ENCODE results near the gene HOXC9. TPM values are rescaled to one million over a fixed set of nuclear protein-coding genes. Genes with fewer than 3 reads are reported as not detected.

The HOXC9 gene
- total and polyA plus RNA-seq, 9 of the 15 experiments (the other 6 are each of a cell fraction or from before 2014, with no cell fraction given), result 1.1 to 10.5 (median 9.3) TPM

- TF ChIP-seq HNRNPUL1 (IDR thresholded peaks at IDR 0.05; ENCODE audit: low read length) (no peak), IRF1 (CRISPR knock-in tag; IDR thresholded peaks at IDR 0.05; ENCODE audit: borderline replicate concordance) (peak; percentile 81; the same call in 1 of the 2 replicates), NR3C1 (CRISPR knock-in tag; IDR thresholded peaks at IDR 0.05) (0 out of 2 replicates have a peak, but pooled peaks have one; percentile 75), HNRNPL (IDR thresholded peaks at IDR 0.05; ENCODE audit: low read depth, low read length) (peak; percentile 36; the same call in 1 of the 2 replicates), ZNF263 (CRISPR knock-in tag; IDR thresholded peaks at IDR 0.05; ENCODE audit: borderline replicate concordance) (peak; percentile 64), PKNOX1 (IDR thresholded peaks at IDR 0.05) (no peak), MYNN (IDR thresholded peaks at IDR 0.05) (0 out of 2 replicates have a peak, but pooled peaks have one; percentile 17), MYNN (CRISPR knock-in tag; IDR thresholded peaks at IDR 0.05) (no peak), EGR1 (conservative IDR thresholded peaks at IDR 0.05) (peak; percentile 23; the same call in 1 of the 2 replicates), SAP30 (IDR thresholded peaks at IDR 0.05; ENCODE audit: borderline replicate concordance, insufficient read depth, low read depth, low read length, poor library complexity, severe bottlenecking) (peak; percentile 57), TAF1 (IDR thresholded peaks at IDR 0.05; ENCODE audit: control insufficient read depth, extremely low read depth, insufficient read depth, low read length, severe bottlenecking) (no peak), CBX1 (IDR thresholded peaks at IDR 0.05; ENCODE audit: low read depth) (0 out of 2 replicates have a peak, but pooled peaks have one; percentile 45), POLR2AphosphoS5 (IDR thresholded peaks at IDR 0.05; ENCODE audit: control insufficient read depth, insufficient read depth, low read depth, low read length) (peak; percentile 16; the same call in 1 of the 2 replicates), ZNF282 (CRISPR knock-in tag; IDR thresholded peaks at IDR 0.05) (no peak), E4F1 (CRISPR knock-in tag; IDR thresholded peaks at IDR 0.05; ENCODE audit: borderline replicate concordance) (no peak), MAZ (CRISPR knock-in tag; conservative IDR thresholded peaks at IDR 0.05 in 1 of 2, IDR thresholded peaks at IDR 0.05 in 1 of 2) (peak; percentile 60 to 61; a peak in 3 of 4 replicates), USF1 (CRISPR knock-in tag; IDR thresholded peaks at IDR 0.05) (peak; percentile 51; the same call in 1 of the 2 replicates), RCOR1 (IDR thresholded peaks at IDR 0.05; ENCODE audit: borderline replicate concordance in 1 of 2, low read depth in 2 of 2, low read length in 2 of 2) (no peak), TCF7 (IDR thresholded peaks at IDR 0.05; ENCODE audit: borderline replicate concordance) (peak; percentile 59; the same call in 1 of the 2 replicates)
These were observed at the start of gene HOXC9 (continued) for GRCh38 chr12:54000116-54001114.
